ENCODE results near the gene MAN1C1.

Gene MAN1C1

DNA sequence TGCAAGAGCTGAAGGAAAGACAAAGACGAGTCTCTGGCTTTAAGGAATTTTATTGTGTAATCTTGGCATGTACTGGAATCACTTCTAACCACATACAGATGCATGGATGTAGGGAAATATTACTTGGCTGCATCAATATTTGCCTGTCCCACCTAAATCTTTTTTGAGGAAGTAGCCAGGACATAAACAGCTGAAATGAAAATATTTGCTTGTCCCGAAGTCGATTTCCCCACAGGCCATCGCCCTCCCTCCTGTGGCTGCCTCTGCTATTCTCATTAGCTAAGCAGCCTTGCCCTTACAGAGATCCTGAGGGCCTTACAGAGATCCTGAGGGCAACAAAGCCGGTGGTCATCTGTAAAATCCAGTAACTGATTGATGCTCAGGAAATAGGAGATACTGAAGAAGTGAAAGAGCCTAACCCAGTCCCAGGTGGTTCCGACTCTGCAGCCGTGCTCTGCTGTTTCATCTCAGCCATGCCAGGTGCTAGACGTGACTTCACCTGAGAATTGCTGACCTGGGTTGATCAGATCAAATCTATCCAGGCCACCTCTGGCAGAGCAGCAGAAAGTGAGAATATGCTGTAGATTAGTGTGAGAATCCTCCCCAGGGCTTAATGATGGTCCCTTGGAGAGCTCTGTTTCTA is 25.5 kb downstream of the MAN1C1 start:
- WGBS: 85% methylated on average over 7 of the region's 8 CpGs
- no peak overlapping the region for H3K27ac ChIP-seq (ENCODE audit: low read depth, low read length)
- H3K27me3 ChIP-seq (ENCODE audit: insufficient read depth, low read length): no peaks in the 10 kb centered on the region
- H3K4me3 ChIP-seq (ENCODE audit: low read length): no peak overlapping the region
- H3K9me3 ChIP-seq (ENCODE audit: insufficient read depth, low read depth, low read length): peaks cover 2% of the 10 kb centered on the region; the same call in 1 of the 2 replicates
- H3K9ac ChIP-seq (ENCODE audit: low read depth, low read length): no peak overlapping the region
- no peaks in the 10 kb centered on the region for H3K36me3 ChIP-seq (ENCODE audit: insufficient read depth, low read length)
- no peaks in the 10 kb centered on the region for H3K4me1 ChIP-seq (ENCODE audit: insufficient read depth, low read length)

GRCh38 chr1:25642574-25643108 is 26.1 kb downstream of the MAN1C1 start:
- Histone ChIP-seq H3K4me1 (ENCODE audit: insufficient read depth, low read length) (no peaks in the 10 kb centered on the region), H3K36me3 (ENCODE audit: insufficient read depth, low read length) (no peaks in the 10 kb centered on the region), H3K4me3 (ENCODE audit: low read length) (no peak overlapping the region), H3K27me3 (ENCODE audit: insufficient read depth, low read length) (no peaks in the 10 kb centered on the region), H3K9me3 (ENCODE audit: insufficient read depth, low read depth, low read length) (no peaks in the 10 kb centered on the region), H3K9ac (ENCODE audit: low read depth, low read length) (no peak overlapping the region), H3K27ac (ENCODE audit: low read depth, low read length) (no peak overlapping the region)
- 91% methylated on average over 8 of the region's 8 CpGs for WGBS

DNA sequence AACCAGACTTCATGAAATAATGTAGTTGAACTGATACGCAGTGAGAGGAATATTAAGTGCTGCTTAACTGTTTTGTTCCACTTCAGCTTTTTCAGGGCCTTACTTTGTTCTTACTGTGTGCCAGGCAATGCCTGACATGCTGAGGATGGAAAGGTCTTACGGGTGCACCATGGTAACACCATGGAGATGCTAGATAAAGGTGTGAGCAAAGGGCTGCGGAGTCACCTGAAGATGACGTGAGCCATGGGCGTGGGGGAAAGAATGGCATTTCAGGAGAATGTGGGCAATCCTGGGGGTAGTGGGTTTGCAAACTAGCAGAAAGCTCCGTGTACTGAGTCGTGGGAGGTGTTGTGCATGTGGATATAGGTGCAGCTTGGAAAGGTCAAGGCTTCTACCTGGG is 27.3 kb downstream of the MAN1C1 start:
- 93% methylated on average over 7 of the region's 7 CpGs for WGBS
- no peaks in the 10 kb centered on the region for H3K4me1 ChIP-seq (ENCODE audit: insufficient read depth, low read length)
- no peaks in the 10 kb centered on the region for H3K27me3 ChIP-seq (ENCODE audit: insufficient read depth, low read length)
- H3K27ac ChIP-seq (ENCODE audit: low read depth, low read length): no peak overlapping the region
- no peak overlapping the region for H3K4me3 ChIP-seq (ENCODE audit: low read length)
- H3K9me3 ChIP-seq (ENCODE audit: insufficient read depth, low read depth, low read length): no peaks in the 10 kb centered on the region
- no peak overlapping the region for H3K9ac ChIP-seq (ENCODE audit: low read depth, low read length)
- no peaks in the 10 kb centered on the region for H3K36me3 ChIP-seq (ENCODE audit: insufficient read depth, low read length)

GRCh38 chr1:25644962-25645361 is 28.4 kb downstream of the MAN1C1 start:
- Histone ChIP-seq H3K27ac (ENCODE audit: low read depth, low read length) (no peak overlapping the region), H3K4me1 (ENCODE audit: insufficient read depth, low read length) (no peaks in the 10 kb centered on the region), H3K9me3 (ENCODE audit: insufficient read depth, low read depth, low read length) (no peaks in the 10 kb centered on the region), H3K36me3 (ENCODE audit: insufficient read depth, low read length) (no peaks in the 10 kb centered on the region), H3K4me3 (ENCODE audit: low read length) (no peak overlapping the region), H3K9ac (ENCODE audit: low read depth, low read length) (no peak overlapping the region), H3K27me3 (ENCODE audit: insufficient read depth, low read length) (no peaks in the 10 kb centered on the region)
- WGBS: 72% methylated on average over 4 of the region's 4 CpGs

DNA sequence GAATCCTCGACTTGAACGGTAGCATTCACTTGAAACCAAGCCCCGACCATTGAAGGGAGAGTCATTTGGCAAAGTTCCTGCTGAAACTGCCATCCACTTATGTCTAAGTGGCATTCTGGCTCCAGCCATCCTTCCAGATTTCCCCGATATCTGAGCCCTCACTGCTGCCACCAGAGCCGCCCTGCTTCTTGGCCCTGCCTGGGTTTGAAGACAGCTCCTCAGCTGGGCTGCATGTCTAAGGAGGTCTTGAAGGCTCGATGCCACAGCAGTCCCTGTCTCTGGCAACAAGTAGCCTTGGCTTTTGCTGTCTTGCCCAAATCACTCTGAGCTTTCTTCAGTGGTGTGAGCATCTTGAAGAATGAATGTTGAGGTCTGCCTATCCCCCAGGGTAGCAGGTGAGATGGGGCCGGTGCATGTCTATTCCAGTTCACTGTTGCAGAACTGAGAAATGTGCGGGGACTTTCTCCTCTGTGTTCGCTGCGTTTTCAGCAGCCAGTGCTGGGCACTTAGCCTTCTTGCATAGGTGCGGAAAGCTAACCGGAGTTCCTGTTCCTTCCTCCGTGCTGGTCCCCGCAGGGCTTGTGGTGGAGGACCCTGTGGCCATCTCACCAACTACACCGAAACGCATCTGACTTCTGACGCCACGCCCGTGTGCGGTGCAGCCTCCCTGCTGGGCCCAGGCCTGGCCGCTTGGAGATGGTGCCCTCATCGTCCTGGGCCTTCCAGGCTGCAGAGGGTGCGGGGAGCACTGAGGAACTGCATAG is 29.2 kb downstream of the MAN1C1 start:
- Histone ChIP-seq H3K9me3 (ENCODE audit: insufficient read depth, low read depth, low read length) (no peaks in the 10 kb centered on the region), H3K27ac (ENCODE audit: low read depth, low read length) (no peak overlapping the region), H3K4me3 (ENCODE audit: low read length) (no peak overlapping the region), H3K4me1 (ENCODE audit: insufficient read depth, low read length) (no peaks in the 10 kb centered on the region), H3K27me3 (ENCODE audit: insufficient read depth, low read length) (no peaks in the 10 kb centered on the region), H3K36me3 (ENCODE audit: insufficient read depth, low read length) (no peaks in the 10 kb centered on the region), H3K9ac (ENCODE audit: low read depth, low read length) (no peak overlapping the region)
- WGBS: 95% methylated on average over 23 of the region's 23 CpGs

GRCh38 chr1:25647106-25647505 is 30.5 kb downstream of the MAN1C1 start:
- no peaks in the 10 kb centered on the region for H3K9me3 ChIP-seq (ENCODE audit: insufficient read depth, low read depth, low read length)
- no peaks in the 10 kb centered on the region for H3K4me1 ChIP-seq (ENCODE audit: insufficient read depth, low read length)
- no peak overlapping the region for H3K9ac ChIP-seq (ENCODE audit: low read depth, low read length)
- H3K27me3 ChIP-seq (ENCODE audit: insufficient read depth, low read length): no peaks in the 10 kb centered on the region
- no peak overlapping the region for H3K4me3 ChIP-seq (ENCODE audit: low read length)
- H3K27ac ChIP-seq (ENCODE audit: low read depth, low read length): no peak overlapping the region
- WGBS: 86% methylated on average over 4 of the region's 4 CpGs
- H3K36me3 ChIP-seq (ENCODE audit: insufficient read depth, low read length): no peaks in the 10 kb centered on the region

- H3K9me3 ChIP-seq (ENCODE audit: insufficient read depth, low read depth, low read length): no peaks in the 10 kb centered on the region
- no peak overlapping the region for H3K27ac ChIP-seq (ENCODE audit: low read depth, low read length)
- H3K9ac ChIP-seq (ENCODE audit: low read depth, low read length): no peak overlapping the region
- H3K27me3 ChIP-seq (ENCODE audit: insufficient read depth, low read length): no peaks in the 10 kb centered on the region
- no peak overlapping the region for H3K4me3 ChIP-seq (ENCODE audit: low read length)
- WGBS: 93% methylated on average over 5 of the region's 5 CpGs
- H3K36me3 ChIP-seq (ENCODE audit: insufficient read depth, low read length): no peaks in the 10 kb centered on the region
- no peaks in the 10 kb centered on the region for H3K4me1 ChIP-seq (ENCODE audit: insufficient read depth, low read length)
Observed at GRCh38 chr1:25647863-25648262, 31.3 kb downstream of the MAN1C1 start.

- no peak overlapping the region for H3K9ac ChIP-seq (ENCODE audit: low read depth, low read length)
- H3K4me1 ChIP-seq (ENCODE audit: insufficient read depth, low read length): no peaks in the 10 kb centered on the region
- no peak overlapping the region for H3K4me3 ChIP-seq (ENCODE audit: low read length)
- H3K27me3 ChIP-seq (ENCODE audit: insufficient read depth, low read length): no peaks in the 10 kb centered on the region
- no peak overlapping the region for H3K27ac ChIP-seq (ENCODE audit: low read depth, low read length)
- WGBS: 85% methylated on average over 6 of the region's 6 CpGs
- H3K9me3 ChIP-seq (ENCODE audit: insufficient read depth, low read depth, low read length): no peaks in the 10 kb centered on the region
- no peaks in the 10 kb centered on the region for H3K36me3 ChIP-seq (ENCODE audit: insufficient read depth, low read length)
Observed at GRCh38 chr1:25648681-25649440, 32.3 kb downstream of the MAN1C1 start.

GRCh38 chr1:25649505-25650288 is 33.1 kb downstream of the MAN1C1 start:
- no peak overlapping the region for H3K27ac ChIP-seq (ENCODE audit: low read depth, low read length)
- no peaks in the 10 kb centered on the region for H3K9me3 ChIP-seq (ENCODE audit: insufficient read depth, low read depth, low read length)
- no peaks in the 10 kb centered on the region for H3K4me1 ChIP-seq (ENCODE audit: insufficient read depth, low read length)
- no peaks in the 10 kb centered on the region for H3K27me3 ChIP-seq (ENCODE audit: insufficient read depth, low read length)
- H3K4me3 ChIP-seq (ENCODE audit: low read length): no peak overlapping the region
- H3K9ac ChIP-seq (ENCODE audit: low read depth, low read length): no peak overlapping the region
- WGBS: 95% methylated on average over 11 of the region's 11 CpGs
- no peaks in the 10 kb centered on the region for H3K36me3 ChIP-seq (ENCODE audit: insufficient read depth, low read length)

DNA sequence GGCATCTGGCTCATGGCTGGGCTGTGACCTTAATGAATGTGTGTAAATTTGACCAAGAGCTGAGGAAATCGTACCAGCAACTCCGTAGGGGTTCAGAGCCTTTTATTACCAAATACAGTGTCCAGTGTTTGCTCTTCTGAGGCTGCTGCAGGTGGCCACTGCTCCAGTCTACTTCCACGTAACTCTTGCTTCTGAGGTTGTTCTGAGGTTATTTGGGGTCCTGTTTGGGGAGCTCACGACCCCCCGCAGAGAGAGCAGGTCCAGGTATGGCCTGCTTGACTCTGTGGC is 33.6 kb downstream of the MAN1C1 start:
- Histone ChIP-seq H3K9ac (ENCODE audit: low read depth, low read length) (no peak overlapping the region), H3K4me3 (ENCODE audit: low read length) (no peak overlapping the region), H3K36me3 (ENCODE audit: insufficient read depth, low read length) (no peaks in the 10 kb centered on the region), H3K9me3 (ENCODE audit: insufficient read depth, low read depth, low read length) (no peaks in the 10 kb centered on the region), H3K27me3 (ENCODE audit: insufficient read depth, low read length) (no peaks in the 10 kb centered on the region), H3K4me1 (ENCODE audit: insufficient read depth, low read length) (no peaks in the 10 kb centered on the region), H3K27ac (ENCODE audit: low read depth, low read length) (no peak overlapping the region)
- 92% methylated on average over 5 of the region's 5 CpGs for WGBS
